Osteoblast (primary cell): ENCODE measurements around the gene KCNQ1. TPM values are rescaled to one million over a fixed set of nuclear protein-coding genes. Genes with fewer than 3 reads are reported as not detected.

Source experiments
- DNase-seq: peaks from one replicate; pipeline ENCODE4 v3.0.0; 2011; ENCODE audit warnings: low spot score, mixed read lengths; ENCODE audit not compliant: insufficient read length; ENCODE audit errors: missing footprints
- H2AFZ ChIP-seq: 2 replicates; pipeline ENCODE4 v1.6.0; 2011; ENCODE audit warnings: mild to moderate bottlenecking, low read length
- H3K27ac ChIP-seq: 2 replicates; pipeline ENCODE4 v1.5.1; 2011; ENCODE audit warnings: mild to moderate bottlenecking, low read depth, low read length, moderate library complexity
- H3K27me3 ChIP-seq: 2 replicates; pipeline ENCODE4 v1.6.0; 2012; ENCODE audit warnings: mild to moderate bottlenecking, control low read depth, inconsistent platforms, low read length, moderate library complexity; ENCODE audit not compliant: insufficient read depth
- H3K36me3 ChIP-seq: 2 replicates; pipeline ENCODE4 v1.5.1; 2011; ENCODE audit warnings: mild to moderate bottlenecking, low read length, control low read depth, moderate library complexity; ENCODE audit not compliant: insufficient read depth
- H3K4me1 ChIP-seq: 2 replicates; pipeline ENCODE4 v1.5.1; 2011; ENCODE audit warnings: mild to moderate bottlenecking, low read length, control low read depth, moderate library complexity; ENCODE audit not compliant: insufficient read depth
- H3K4me2 ChIP-seq: 2 replicates; pipeline ENCODE4 v1.6.0; 2011; ENCODE audit warnings: mild to moderate bottlenecking, low read length; ENCODE audit not compliant: insufficient read depth
- H3K4me3 ChIP-seq: fragments of 200-600 bp; sonication (generic); 3 replicates; pipeline ENCODE4 v1.5.1; 2012; ENCODE audit warnings: mild to moderate bottlenecking, low read length, inconsistent platforms; ENCODE audit not compliant: insufficient read depth
- H3K79me2 ChIP-seq: 2 replicates; pipeline ENCODE4 v1.6.0; 2012; ENCODE audit warnings: mild to moderate bottlenecking, low read length, control low read depth, inconsistent platforms; ENCODE audit not compliant: insufficient read depth
- H3K9me3 ChIP-seq: 2 replicates; pipeline ENCODE4 v1.5.1; 2011; ENCODE audit warnings: low read depth, low read length, control low read depth
- H4K20me1 ChIP-seq: 2 replicates; pipeline ENCODE4 v1.6.0; 2012; ENCODE audit warnings: mild to moderate bottlenecking, low read length, control low read depth; ENCODE audit not compliant: insufficient read depth
- total RNA-seq: library from RNA; depleted of rRNA; stranded (reverse); fragments of >200 nt; gene quantifications from 2 replicates; pipeline ENCODE4 v1.2.3, GENCODE V29; 2012
- TF ChIP-seq, protein P1 (sequence below): IDR thresholded peaks from 2 replicates; pipeline ENCODE4 v1.5.1; 2011; ENCODE audit warnings: mild to moderate bottlenecking, low read depth, low read length, moderate library complexity; ENCODE audit errors: extremely low read depth

KCNQ1 gene
- total RNA-seq, 1 donor: not detected

DNA sequence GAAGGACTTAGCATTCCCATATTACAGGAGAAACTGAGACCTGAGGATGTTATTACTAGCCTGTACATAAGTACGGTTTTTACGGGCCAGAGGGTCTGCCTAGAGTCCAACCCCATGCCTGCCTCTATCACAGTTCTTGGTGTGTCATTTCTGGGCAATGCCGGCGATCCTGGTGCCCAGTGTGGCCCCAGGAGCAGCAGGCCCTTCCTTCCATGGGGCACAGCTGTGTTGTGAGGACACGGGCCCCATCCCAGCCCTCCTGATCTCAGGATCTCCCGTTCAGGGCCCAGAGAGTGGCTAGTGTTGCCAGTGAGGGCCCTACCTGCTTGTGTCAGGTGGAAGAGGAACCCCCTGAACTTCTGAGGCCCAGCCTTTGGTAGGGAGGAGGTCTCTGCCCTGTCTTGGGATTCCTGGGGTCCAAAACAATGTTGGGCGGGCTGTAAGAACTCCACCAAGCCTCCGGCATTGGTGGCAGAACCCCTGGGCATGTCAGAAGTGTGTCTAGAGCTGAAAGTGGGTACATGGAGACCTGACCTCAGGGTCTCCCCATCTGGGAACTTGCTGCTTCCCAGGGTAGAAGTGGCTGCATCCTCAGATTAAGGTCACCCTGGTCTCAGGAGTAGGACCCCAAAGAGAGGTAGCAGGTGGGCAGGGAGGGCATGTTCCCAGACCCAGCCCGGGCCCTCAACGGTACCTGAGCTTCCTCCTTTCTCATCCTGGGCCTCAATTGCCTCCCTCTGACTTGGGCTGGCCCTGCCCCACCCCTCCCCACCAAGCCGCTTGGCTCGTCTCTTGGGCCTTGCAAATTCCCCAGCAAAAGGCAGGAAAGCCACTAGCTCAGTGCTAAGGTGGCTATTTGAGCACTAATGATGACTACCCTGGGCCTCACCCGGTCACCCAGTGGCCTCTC is 329.6 kb downstream of the KCNQ1 start:
- Histone ChIP-seq H3K9me3 (no peaks in the 10 kb centered on the region), H3K4me3 (no peak overlapping the region), H3K27me3 (peaks cover 17% of the 10 kb centered on the region), H2AFZ (no peak overlapping the region), H3K27ac (no peak overlapping the region), H3K4me1 (peaks cover 6% of the 10 kb centered on the region), H3K36me3 (no peaks in the 10 kb centered on the region), H3K4me2 (no peak overlapping the region), H3K79me2 (no peaks in the 10 kb centered on the region), H4K20me1 (no peaks in the 10 kb centered on the region)
- DNase-seq: peak; percentile 46
- TF ChIP-seq, protein P1, sequence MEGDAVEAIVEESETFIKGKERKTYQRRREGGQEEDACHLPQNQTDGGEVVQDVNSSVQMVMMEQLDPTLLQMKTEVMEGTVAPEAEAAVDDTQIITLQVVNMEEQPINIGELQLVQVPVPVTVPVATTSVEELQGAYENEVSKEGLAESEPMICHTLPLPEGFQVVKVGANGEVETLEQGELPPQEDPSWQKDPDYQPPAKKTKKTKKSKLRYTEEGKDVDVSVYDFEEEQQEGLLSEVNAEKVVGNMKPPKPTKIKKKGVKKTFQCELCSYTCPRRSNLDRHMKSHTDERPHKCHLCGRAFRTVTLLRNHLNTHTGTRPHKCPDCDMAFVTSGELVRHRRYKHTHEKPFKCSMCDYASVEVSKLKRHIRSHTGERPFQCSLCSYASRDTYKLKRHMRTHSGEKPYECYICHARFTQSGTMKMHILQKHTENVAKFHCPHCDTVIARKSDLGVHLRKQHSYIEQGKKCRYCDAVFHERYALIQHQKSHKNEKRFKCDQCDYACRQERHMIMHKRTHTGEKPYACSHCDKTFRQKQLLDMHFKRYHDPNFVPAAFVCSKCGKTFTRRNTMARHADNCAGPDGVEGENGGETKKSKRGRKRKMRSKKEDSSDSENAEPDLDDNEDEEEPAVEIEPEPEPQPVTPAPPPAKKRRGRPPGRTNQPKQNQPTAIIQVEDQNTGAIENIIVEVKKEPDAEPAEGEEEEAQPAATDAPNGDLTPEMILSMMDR: no peak

DNA sequence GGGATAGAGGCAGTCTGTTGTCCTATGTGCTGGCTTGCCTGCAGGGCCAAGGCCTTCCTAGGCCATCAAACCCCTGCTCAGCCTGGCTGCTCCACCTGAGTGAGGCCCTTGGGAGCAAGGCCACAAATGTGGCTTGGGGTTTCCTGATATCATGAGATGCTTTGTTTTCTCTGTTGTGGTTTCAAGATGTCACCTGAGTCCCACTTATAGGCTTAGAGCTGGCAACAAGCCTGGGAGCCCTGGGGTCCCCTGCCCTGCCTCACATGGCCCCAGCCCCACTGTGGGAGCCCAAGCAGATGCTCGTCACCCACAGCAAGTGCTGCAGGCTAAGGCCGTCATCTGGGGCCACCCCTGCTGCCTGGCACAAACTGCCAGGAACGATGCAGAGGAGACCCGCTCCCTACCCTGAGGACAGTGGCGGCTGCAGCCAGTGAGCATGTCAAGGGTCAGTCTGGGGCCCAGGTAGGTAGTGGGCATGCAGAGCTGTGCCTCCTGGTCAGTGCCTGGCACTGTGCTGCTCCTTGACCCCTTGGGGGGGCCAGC is 330.3 kb downstream of the KCNQ1 start:
- Histone ChIP-seq H3K27me3 (peaks cover 17% of the 10 kb centered on the region), H3K4me1 (peaks cover 6% of the 10 kb centered on the region), H3K79me2 (no peaks in the 10 kb centered on the region), H4K20me1 (no peaks in the 10 kb centered on the region), H3K4me2 (no peak overlapping the region), H3K27ac (no peak overlapping the region), H3K4me3 (no peak overlapping the region), H2AFZ (no peak overlapping the region), H3K9me3 (no peaks in the 10 kb centered on the region), H3K36me3 (no peaks in the 10 kb centered on the region)
- TF ChIP-seq, protein P1: no peak
- peak; percentile 60 for DNase-seq

DNA sequence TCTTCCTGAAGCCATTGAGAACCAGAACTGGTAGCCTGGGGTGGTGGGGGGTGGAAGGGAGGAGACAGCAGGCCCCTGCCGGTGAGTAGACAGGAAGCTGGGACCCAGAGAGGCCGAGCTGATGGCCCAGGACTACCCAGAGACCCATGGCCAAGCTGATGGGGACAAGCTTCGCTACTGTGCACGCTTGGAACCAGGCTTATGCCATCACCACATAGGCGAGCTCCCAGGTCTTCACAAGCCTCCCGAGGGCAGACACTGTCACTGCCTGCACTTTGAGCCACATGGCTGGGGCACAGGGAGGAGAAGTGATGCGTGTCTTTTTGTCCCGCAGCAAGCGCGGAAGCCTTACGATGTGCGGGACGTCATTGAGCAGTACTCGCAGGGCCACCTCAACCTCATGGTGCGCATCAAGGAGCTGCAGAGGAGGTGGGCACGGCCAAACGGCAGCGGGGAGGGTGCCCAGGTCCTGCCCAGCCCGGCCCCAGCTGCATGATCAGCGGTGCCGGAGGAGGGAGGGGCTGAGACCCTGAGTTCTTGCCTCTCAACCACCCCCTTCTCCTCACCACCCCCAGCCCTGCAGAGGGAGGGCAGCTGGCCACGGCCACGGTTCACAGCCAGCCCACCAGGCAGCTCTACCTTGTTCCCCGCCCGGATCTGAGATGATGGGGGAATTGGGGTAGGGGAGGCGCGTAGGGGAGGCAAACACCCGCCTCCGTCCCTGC is 331.0 kb downstream of the KCNQ1 start:
- peaks cover 6% of the 10 kb centered on the region for H3K4me1 ChIP-seq
- no peak overlapping the region for H2AFZ ChIP-seq
- H3K79me2 ChIP-seq: no peaks in the 10 kb centered on the region
- H4K20me1 ChIP-seq: no peaks in the 10 kb centered on the region
- no peaks in the 10 kb centered on the region for H3K9me3 ChIP-seq
- no peak overlapping the region for H3K4me2 ChIP-seq
- H3K27me3 ChIP-seq: peaks cover 17% of the 10 kb centered on the region
- TF ChIP-seq, protein P1: no peak
- H3K4me3 ChIP-seq: no peak overlapping the region
- peak; percentile 83 for DNase-seq
- no peak overlapping the region for H3K27ac ChIP-seq
- H3K36me3 ChIP-seq: no peaks in the 10 kb centered on the region
